HG03354 (cell line): ENCODE results near the gene GTPBP6.
"Not testable (repeated sequence)": the region's sequence is repeated elsewhere in the genome, so short reads cannot be mapped to it uniquely, and the experiment has no call there.

Source experiments
- ATAC-seq: cut with Tn5 transposase; IDR thresholded peaks from one replicate; pipeline ENCODE4 v1.9.1; 2021; ENCODE audit warnings: mild to moderate bottlenecking; ENCODE audit not compliant: unreplicated experiment, poor library complexity, severe bottlenecking

Gene GTPBP6

DNA sequence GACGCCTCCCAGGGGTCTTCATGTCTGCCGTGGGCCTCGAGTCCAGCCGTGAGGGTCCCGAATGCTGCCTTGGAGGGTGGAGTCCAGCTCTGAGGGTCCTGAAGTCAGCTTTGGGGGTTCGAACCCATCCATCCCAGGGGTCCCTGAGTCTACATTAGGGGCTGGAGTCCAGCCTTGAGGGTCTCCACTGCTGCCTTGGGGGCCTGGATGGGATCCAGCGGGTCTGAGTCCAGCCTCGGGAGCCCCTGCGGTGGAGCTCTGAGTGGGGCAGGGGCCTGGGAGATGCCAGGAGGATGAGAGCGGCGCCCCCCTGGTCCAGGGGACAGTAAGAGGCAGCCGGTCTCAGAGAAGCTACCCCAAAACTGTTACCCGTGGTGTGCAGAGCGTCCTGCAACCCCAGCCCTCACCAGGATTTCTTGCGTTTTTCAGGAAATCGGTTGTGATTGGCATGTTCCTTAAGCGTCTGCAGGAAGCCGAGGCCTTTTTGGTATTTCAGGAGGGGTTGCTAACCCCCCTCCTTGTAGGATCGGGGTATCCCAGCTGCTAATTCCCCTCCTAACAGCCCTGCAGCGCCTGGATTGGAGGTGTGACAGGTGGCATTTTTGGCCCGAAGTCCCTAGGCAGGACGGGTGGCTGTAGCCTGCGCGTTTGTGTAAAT is 1.7 kb upstream of the GTPBP6 start:
- ATAC-seq = no peak

DNA sequence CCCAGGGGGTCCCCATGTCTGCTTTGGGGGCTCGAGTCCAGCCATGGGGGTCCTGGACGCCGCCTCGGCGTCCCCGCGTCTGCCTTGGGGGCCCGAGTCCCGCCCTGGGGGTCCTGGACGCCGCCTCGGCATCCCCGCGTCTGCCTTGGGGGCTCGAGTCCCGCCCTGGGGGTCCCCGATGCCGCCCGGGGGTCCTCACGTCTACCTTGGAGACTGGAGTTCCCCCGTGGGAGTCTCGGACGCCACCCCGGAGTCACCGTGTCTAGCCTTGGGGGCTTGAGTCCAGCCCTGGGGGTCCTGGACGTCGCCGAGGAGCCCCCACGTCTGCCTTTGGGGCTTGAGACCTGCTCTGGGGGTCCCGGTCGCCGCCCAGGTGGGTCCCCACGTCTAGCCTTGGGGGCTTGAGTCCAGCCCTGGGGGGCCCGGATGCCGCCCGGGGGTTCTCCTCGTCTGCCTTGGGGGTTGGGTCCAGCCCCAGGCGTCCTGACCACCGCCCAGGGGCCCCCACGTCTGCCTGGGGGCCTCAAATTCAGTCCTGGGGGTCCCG is 1.1 kb upstream of the GTPBP6 start:
- ATAC-seq = no peak

DNA sequence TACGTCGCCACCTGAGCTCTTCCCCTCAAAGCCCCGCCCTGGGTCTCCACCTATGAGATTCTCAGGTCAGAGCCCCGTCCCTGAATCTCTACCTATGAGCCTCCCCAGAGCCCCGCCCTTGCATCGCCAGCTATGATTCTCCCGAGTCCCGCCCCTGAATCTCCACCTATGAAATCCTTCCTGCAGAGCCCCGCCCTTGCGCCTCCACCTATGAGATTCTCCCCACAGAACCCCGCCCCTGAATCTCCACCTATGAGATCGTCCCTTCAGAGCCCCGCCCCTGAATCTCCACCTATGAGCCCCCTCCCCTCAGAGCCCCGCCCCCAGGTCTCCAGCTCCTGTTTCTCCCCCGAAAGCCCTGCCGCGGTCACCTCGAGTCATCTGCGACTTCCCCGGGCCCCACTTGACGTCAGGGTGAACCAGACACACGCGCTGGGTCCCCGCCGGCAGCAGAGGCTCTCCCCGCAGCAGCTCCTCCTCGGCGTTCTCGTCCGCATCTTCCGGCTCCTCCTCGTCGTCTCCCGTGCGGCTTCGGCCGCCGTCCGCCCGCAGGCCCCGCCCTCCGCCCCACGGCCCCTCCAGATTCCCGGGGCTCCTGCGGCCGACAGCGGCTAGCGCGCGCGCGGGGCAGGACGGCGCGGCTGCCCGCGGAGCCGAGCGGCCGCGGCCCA is 393 bp downstream of the GTPBP6 start:
- peak; percentile 64 for ATAC-seq

DNA sequence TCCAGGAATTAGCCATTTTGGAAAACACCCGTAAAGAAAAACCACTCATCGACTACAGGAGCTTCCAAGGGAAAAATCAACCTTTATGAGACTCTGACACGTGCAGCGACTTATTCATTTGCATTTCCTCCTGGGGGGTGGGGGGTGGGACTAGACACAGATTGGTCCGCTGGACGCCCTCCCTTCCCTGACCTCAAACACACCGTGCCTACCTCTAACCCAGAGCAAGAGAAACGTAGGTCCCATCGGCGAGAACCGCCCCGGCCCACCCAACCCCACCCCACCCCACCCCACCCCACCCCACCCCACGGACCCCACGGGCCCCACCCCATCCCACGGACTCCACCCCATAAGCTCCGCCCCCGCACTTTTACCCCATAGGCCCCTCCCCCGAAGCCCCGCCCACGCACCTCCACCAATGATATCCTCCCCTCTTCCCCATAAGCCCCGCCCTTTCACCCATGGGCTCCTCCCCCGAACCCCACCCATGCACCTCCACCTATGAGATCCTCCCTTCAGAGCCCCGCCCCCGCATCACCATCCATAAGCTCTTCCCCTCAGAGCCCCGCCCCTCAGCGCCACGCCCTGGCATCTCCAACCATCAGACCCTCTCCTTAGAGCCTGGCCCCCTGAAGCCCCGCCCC is 1.1 kb downstream of the GTPBP6 start:
- ATAC-seq = no peak

DNA sequence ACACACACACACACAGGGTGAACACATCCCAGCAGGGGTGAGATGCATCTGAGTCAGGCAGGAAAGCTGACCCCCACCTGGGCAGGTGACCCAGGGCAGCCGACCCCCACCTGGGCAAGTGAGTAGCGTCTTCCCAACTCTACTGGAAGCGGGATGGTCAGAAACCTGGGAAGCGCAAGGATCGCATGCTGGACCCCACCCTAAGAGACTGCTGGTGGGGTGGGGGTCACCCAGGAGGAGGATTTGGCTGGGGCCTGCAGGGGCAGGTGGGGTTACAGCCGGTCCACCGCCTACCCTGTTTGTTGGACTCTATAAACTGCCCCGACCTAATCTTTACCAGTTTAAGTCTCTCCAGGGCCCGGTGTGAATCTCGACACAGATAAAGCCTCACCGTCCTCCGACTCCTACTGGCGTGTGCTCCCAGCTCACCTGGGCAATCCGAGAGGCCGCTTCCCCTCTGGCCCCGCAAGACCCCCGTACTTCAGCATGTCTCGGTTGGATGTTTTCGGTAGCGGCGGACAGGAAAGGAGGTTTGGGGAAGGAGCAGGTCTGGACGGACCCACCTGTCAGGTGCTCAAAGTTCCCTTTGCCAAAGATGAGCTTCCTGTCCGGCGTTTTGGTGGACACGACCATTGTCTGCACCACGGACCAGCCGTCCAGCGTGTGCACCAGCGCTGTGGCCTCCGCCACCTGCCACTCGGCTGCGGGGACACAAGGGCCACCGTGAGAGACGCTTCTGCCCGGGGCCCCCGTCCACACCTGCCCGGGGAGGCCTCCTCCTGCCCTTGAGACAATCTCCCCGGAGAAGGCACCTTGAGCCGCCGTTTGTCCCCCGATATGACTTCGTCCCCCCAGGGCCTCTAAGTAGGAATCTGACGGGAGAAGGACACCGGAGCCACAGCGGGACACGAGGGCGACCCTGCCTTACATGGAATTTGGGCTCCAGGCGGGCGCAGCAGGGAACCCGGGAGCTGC is 2.0 kb downstream of the GTPBP6 start:
- ATAC-seq = no peak

DNA sequence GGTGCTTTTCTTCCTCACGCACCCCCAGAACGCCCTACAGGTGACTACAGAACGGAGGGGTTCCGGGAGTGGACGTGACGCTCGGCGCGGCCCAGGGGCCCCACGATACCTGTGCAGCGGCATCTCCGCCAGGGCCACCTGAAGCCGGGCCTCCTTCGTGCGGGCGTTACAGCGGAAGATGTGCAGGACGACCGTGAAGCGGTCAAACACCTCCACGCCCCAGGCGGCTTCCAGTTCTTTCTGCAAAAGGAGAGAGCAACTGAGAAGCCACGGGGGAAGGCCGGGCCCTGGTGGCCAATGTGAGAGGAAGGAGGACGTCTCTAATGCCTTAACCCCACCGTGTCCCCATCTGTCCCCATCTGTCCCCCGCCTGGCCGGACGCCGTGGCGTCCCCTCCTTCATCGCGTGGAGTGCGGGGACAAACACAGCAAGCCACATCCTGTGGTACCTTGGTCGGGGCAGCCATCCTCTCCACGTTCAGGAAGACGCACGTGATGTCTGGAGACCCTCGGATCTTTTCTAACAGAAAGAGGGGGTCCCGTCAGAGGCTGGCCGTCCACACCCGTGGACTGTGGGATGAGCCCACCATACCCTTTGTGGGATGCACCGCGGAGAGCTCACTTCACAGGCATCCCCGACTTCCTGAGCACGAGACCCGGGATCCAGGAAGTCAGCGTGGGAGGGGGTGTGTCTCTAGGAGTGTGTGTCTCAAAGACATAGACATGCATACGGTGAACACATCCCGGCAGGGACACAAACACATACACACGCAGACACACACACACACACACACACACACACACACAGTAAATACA is 3.6 kb downstream of the GTPBP6 start:
- no peak for ATAC-seq

DNA sequence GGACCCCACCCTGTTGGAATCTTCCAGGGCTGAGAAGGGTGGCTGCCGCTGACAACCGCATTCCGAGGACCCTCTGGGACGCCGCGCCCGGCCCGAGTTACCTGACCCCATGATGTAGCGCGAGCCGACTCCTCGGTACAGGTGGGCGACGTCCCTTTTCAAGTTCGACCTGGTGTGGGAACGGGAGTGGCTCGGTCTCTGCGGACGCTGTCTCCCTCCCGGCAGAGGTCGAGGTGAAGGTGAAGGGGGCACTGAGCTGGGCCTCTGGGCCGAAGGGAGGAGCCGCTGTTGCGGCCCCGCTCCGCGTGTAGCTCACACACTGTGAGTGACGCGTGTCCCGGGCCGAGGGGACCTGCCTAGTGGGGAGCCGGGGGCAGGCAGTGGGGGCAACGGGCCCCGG is 4.5 kb downstream of the GTPBP6 start:
- ATAC-seq = no peak

DNA sequence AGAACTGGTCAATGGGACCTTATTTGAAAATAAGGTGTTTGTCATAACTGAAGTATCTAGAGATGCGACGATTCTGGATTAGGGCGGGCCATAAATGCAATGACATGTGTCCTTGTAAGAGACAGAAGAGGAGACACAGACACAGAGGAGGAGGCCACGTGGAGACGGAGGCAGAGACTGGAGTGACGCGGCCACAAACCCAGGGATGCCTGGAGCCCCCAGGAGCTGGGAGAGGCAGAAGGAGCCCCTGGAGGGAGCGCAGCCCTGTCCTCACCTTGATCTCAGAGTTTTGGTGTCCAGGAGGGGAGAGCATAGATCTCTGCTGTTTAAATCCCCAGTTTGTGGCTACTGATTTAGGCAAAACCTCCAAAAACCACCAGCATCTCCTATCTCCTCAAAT is 5.0 kb downstream of the GTPBP6 start:
- ATAC-seq = no peak

DNA sequence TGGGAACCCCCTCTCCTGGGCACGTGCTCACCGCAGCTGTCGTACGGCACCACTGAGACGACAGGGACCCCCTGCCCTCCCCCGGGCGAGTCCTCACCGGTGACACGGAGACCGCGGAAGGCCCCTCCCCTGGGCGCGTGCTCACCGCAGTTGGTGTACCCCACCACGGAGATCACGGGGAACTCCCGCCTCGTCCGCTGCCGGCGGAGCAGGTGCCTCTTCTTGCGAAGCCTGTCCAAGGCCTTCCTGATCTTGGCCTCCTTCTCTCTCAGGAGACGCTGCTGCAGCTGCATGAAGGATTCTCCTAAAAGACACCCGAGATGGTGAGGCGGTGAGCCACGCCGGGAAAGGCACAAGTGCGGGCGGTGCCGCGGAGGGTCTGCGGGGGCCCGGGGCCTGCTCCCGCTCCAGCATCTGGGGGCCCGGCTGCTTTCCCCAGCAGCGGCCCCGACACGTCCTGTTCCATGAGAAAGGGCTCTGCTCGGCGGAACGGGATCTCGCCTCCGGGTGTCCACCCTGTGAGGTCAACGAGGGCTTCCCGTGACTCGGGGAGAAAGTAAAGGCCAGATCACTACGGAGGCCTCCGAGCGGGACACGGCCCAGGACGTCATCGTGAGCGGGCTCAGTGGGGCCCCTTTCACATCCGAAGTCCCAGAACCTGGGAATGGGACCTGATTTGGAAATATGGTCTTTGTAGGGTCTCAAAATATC is 5.8 kb downstream of the GTPBP6 start:
- no peak for ATAC-seq

DNA sequence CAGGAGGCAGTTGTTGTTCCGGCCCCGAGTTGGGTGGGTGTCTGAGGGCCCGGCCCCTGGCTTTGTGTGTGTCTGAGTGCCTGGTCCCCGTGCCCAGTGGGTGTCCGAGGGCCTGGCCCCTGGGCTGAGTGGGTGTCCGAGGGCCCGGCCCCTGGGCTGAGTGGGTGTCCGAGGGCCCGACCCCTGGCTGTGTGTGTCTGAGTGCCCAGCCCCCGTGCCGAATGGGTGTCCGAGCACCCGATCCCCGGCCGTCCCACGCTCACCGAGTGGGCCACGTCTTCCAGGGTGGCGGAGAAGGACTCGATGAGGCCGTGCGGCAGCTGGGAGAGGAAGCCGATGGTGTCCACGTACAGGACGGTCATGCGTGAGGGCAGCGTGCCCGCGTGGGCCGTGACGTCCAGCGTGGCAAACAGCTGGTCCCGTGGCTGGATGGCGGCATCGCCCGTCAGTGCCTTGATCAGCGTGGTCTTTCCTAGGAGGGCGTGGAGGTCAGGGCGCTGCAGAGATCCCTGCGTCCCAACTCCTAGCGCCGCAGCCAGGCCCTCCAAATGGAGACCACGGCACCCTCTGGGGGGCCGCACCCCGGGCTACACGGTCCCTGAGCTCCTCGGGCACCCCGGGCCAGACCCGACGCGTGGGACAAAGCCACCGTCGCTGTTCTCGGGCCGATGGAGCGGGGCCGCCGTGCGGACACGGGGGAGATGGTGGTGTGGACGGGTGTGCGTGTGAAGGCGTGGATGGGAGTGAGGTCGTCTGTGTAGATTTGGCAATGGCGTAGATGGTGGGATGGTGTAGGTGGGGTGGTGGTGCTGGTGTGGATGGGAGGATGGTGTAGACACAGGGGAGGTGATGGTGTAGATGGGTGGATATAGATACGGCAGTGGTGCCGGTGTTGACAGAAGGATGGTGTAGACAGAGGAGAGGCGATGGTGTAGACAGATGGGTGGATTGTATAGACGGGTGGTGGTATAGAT is 7.2 kb downstream of the GTPBP6 start:
- ATAC-seq = no peak

DNA sequence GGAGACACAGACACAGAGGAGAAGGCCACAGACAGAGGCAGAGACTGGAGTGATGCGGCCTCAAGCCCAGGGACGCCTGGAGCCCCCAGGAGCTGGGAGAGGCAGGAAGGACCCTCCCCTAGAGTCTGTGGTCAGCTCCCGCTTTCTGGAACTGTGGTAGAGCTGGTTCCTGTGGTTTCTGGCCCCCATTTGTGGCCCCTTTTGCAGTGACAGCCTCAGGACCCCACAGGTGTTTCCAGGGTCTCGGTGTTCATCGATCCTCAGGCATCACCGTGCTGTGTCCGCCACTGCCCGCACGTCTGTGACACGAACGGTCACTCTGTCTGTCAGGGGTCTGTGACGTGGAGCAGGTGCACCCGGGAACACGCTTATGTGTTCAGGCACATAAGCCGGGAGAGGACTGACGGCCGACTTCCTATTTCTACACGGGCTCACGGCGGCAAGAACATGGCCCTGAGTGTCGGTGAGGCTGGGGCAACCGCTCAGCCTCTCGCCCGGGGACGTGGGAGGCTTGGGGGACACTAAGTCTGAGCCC is 7.9 kb downstream of the GTPBP6 start:
- no peak for ATAC-seq

DNA sequence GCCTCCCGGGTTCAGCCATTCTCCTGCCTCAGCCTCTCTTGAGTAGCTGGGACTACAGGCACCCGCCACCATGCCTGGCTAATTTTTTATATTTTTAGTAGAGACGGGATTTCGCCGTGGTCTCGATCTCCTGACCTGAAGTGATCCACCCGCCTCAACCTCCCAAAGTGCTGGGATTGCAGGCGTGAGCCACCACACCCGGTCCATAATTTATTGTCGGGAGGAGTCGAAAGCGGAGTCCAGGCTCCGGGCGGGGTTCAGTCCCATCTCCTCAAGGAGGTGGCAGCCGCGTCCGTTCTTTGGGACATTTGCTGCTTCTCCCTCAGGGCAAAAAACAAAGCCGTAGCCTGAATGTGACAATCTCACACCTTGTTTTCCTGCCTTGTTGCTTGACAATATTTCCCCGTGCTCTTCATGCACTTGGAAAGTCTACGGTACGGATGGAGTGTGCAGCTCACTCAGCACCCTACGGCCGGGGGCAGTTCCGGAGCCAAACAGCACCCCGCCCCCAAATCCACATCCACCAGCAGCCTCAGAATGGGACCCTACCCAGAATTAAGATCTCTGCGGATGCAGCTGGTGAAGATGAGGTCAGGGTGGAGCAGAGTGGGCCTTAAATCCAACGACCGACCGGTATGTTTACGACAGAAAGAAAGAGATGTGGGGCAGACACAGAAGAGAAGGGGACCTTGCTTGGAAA is 9.6 kb downstream of the GTPBP6 start:
- no peak for ATAC-seq

DNA sequence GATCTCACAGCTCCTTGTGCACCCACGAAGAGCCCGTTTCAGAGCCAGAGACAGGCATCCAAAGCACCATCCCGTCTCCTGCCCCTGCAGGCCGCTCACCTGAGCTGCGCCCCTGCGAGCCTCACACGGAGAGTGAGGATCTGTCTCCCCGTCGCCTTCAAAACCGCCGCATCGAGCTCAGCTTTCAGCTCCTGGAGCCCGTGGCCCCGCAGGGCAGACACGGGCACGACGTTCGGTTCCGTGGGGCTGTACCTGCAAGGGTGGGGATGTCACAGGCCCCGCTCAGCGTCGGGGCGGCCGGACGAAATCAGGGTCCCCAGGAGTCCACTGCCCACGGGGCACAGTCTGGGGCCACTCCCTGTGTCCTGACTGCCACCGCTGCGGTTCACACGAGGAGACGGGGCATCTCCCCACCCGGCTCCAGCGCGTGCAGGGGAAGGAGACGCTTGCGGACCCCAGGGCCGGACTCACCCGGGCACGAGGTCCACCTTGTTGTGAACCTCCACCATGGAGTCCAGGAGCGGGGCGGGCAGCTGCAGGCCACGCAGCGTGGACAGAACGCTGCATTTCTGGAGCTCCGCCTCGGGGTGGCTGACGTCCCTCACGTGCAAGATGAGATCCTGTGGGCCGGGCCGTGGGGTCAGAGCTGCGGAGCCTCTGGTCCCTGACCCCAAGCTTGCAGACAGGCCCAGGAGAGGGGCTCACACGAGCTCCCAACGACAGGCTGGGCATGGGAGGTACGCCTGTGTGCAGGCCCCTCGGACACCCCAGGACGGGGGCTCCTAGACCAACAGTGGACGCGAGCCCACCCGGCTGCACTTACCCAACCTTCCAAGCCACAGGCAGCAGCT is 11.1 kb downstream of the GTPBP6 start:
- ATAC-seq = no peak

DNA sequence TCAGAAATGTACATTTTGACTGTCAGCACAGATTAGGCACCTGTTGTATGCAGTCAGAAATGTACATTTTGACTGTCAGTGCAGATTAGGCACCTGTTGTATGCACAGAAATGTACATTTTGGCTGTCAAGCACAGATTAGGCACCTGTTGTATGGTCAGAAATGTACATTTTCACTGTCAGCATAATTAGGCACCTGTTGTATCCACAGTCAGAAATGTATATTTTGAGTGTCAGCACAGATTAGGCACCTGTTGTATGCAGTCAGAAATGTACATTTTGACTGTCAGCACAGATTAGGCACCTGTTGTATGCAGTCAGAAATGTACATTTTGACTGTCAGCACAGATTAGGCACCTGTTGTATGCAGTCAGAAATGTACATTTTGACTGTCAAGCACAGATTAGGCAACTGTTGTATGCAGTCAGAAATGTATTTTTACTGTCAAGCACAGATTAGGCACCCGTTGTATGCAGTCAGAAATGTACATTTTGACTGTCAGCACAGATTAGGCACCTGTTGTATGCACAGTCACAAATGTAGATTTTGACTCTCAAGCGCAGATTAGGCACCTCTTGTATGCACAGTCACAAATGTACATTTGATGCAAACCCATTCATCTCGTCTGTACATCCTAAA is 11.9 kb downstream of the GTPBP6 start:
- not testable (repeated sequence) for ATAC-seq
